Mammary epithelial cell (primary cell): Measurements from ENCODE around the gene PCID2.

Source experiments
- EZH2 ChIP-seq: IDR thresholded peaks from 2 replicates; pipeline ENCODE4 v1.6.1; 2012; ENCODE audit warnings: low read length, inconsistent platforms, borderline replicate concordance
- TF ChIP-seq, protein P1 (sequence below), 2 donors: IDR thresholded peaks in 1 of 2; conservative IDR thresholded peaks in 1 of 2; 2 replicates each; pipeline ENCODE4 v1.5.1; 2011 to 2012; ENCODE audit warnings: inconsistent platforms in 2 of 2, low read length in 2 of 2, mild to moderate bottlenecking in 2 of 2, control low read depth in 1 of 2, low read depth in 1 of 2; ENCODE audit not compliant: insufficient read depth in 1 of 2; ENCODE audit errors: extremely low read depth in 1 of 2

DNA sequence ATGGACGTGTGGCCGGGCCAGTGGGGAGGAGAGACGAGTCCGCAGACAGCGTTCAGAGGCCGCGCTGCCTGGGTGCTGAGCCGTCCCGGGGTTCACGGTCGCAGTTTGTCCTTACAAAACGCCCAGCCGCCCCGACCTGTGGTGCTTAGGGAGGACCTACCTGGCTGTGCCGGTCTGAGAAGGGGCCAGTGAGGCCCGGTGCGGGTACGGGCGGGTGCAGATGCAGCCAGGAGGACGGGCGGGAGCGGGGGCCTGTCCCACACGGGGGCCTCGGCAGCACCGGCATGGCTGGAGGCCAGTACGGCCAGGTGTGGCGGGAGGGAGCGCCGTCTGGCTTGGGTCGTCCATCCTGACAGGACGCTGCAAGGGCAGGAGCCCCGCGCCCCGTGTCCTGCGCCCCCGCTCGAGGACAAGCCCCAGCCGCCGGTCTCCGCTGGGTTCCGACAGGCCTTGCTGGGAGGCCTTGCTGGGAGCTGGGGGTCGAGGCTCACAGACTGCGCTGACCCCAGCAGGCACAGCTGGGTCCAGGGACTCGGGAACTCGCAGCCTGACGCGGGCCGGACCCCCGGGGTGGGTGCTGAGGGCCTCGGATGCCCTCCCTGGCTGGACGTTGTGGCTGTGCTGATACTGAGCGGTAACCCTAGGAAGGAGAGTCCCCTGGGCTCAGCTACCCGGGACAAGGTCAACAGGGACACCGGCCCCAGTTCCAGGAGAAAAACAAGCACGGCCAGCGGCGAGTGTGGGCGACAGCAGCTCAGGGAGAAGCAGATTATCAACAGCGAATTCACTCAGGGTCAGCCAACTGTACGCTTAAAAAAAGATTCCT, 55.3 kb downstream of the PCID2 start:
- no peak for TF ChIP-seq EZH2
- TF ChIP-seq, protein P1, sequence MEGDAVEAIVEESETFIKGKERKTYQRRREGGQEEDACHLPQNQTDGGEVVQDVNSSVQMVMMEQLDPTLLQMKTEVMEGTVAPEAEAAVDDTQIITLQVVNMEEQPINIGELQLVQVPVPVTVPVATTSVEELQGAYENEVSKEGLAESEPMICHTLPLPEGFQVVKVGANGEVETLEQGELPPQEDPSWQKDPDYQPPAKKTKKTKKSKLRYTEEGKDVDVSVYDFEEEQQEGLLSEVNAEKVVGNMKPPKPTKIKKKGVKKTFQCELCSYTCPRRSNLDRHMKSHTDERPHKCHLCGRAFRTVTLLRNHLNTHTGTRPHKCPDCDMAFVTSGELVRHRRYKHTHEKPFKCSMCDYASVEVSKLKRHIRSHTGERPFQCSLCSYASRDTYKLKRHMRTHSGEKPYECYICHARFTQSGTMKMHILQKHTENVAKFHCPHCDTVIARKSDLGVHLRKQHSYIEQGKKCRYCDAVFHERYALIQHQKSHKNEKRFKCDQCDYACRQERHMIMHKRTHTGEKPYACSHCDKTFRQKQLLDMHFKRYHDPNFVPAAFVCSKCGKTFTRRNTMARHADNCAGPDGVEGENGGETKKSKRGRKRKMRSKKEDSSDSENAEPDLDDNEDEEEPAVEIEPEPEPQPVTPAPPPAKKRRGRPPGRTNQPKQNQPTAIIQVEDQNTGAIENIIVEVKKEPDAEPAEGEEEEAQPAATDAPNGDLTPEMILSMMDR (conservative IDR thresholded peaks at IDR 0.05 in 1 of 2, IDR thresholded peaks at IDR 0.05 in 1 of 2; ENCODE audit: extremely low read depth in 1 of 2, insufficient read depth in 1 of 2, low read depth in 1 of 2, low read length in 2 of 2), result no peak
